Prostate gland (tissue), 2 donors: ENCODE results near the gene GABRB2.

Experiments used
- POLR2A ChIP-seq: fragments of 450-650 bp; IDR thresholded peaks from one replicate; pipeline ENCODE4 v1.6.1; 2016; ENCODE audit warnings: antibody characterized with exemption, mild to moderate bottlenecking
- POLR2AphosphoS5 ChIP-seq: sonication (generic); formaldehyde crosslinking; IDR thresholded peaks from one replicate; pipeline ENCODE4 v1.6.1; 2017; ENCODE audit warnings: antibody characterized with exemption
- TF ChIP-seq, protein P1 (sequence below), 4 experiments: fragments of 200-600 bp in 2 of 4; fragments of 450-650 bp in 2 of 4; sonication (generic) in 2 of 4; IDR thresholded peaks; 1 replicate in 3 of 4; 2 replicates in 1 of 4; pipeline ENCODE4 v1.5.1; 2016 to 2019; ENCODE audit warnings: antibody characterized with exemption in 4 of 4, mild to moderate bottlenecking in 2 of 4, moderate library complexity in 2 of 4

GRCh38 chr5:161332343-161332742, 214.2 kb downstream of the GABRB2 start:
- TF ChIP-seq, protein P1, sequence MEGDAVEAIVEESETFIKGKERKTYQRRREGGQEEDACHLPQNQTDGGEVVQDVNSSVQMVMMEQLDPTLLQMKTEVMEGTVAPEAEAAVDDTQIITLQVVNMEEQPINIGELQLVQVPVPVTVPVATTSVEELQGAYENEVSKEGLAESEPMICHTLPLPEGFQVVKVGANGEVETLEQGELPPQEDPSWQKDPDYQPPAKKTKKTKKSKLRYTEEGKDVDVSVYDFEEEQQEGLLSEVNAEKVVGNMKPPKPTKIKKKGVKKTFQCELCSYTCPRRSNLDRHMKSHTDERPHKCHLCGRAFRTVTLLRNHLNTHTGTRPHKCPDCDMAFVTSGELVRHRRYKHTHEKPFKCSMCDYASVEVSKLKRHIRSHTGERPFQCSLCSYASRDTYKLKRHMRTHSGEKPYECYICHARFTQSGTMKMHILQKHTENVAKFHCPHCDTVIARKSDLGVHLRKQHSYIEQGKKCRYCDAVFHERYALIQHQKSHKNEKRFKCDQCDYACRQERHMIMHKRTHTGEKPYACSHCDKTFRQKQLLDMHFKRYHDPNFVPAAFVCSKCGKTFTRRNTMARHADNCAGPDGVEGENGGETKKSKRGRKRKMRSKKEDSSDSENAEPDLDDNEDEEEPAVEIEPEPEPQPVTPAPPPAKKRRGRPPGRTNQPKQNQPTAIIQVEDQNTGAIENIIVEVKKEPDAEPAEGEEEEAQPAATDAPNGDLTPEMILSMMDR (IDR thresholded peaks at IDR 0.05): no peak
- TF ChIP-seq POLR2A: no peak
- no peak for TF ChIP-seq POLR2AphosphoS5
